Measurements from ENCODE around the gene OIP5. TPM values are rescaled to one million over a fixed set of nuclear protein-coding genes. Genes with fewer than 3 reads are reported as not detected.

The OIP5 gene
- total and polyA plus RNA-seq, 2 donors (not counting 3 experiments of a cell fraction or from before 2014, with no cell fraction given), result 11.4 to 11.8 TPM

DNA sequence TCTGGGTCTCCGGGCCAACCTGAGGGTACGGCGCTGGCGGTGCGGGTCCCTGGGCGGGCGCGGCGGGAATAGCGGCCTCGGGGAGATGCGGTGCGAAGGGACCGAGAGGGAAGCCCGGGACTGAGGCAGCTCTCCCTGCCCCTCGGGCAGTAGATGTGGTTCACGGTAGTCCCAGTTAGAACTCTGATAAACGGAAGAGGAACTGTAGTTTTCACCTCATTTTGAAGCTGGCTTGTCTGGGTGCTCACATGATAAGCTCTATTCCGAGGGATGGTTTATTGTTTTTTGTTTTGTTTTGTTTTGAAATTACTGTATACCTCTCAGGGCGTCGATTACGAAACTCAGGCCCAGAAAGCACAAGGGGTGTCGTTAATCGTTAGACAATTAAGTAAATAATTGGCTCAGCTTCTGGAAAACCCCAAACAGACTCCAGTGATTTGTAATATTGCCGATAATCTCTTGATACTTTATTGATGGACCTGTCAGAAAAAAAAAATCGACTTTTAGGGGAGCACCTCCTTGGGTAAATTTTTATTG lies 703 bp upstream of the OIP5 start:
- no peak for FAIRE-seq
- CTCF ChIA-PET, result interaction anchor here (0.6 to 1.7 kb wide), 14 partner anchors 10 to 429 kb away, joined by 3 to 8 read pairs (median 4); partner anchors contain the start of gene CHP1
- BruUV-seq (replicated peaks), result TSS peak; percentile 65
- TF ChIP-seq, protein P1, sequence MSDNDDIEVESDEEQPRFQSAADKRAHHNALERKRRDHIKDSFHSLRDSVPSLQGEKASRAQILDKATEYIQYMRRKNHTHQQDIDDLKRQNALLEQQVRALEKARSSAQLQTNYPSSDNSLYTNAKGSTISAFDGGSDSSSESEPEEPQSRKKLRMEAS (IDR thresholded peaks at IDR 0.05; ENCODE audit: insufficient read depth, insufficient read length), result no peak
- no peak for TF ChIP-seq JUN (IDR thresholded peaks at IDR 0.05; ENCODE audit: borderline replicate concordance, insufficient read depth, insufficient read length, low read depth)
- TF ChIP-seq POLR2AphosphoS5 (IDR thresholded peaks at IDR 0.05; ENCODE audit: insufficient read depth, low read depth, low read length), result no peak
- TF ChIP-seq FOS (IDR thresholded peaks at IDR 0.05; ENCODE audit: borderline replicate concordance, insufficient read depth, low read length), result no peak
- TF ChIP-seq GATA2 (IDR thresholded peaks at IDR 0.05; ENCODE audit: insufficient read depth, insufficient read length, low read depth, low read length), result no peak
- Histone ChIP-seq H3K4me1 (ENCODE audit: control insufficient read depth, extremely low read depth, insufficient read depth, low read length) (peaks cover 24% of the 10 kb centered on the region), H3K4me3 (replicated peaks in 1 of 3; ENCODE audit: insufficient read depth in 1 of 3, low read depth in 1 of 3, low read length in 3 of 3) (peak overlapping the region; percentile 63 to 93 (median 83)), H2AFZ (ENCODE audit: low read depth, low read length) (peak overlapping the region; percentile 73), H3K9me3 (replicated peaks; ENCODE audit: control insufficient read depth, insufficient read depth, low read length) (no peaks in the 10 kb centered on the region), H3K9ac (replicated peaks; ENCODE audit: extremely low read depth, insufficient read depth, low read length) (peak overlapping the region; percentile 86), H3K27ac (ENCODE audit: insufficient read depth, low read depth, low read length) (peak overlapping the region; percentile 73), H3K9me1 (replicated peaks; ENCODE audit: control insufficient read depth, extremely low read depth, insufficient read depth, low read length) (no peaks in the 10 kb centered on the region), H4K20me1 (replicated peaks; ENCODE audit: control insufficient read depth, extremely low read depth, insufficient read depth, low read length) (no peaks in the 10 kb centered on the region), H3K27me3 (ENCODE audit: control insufficient read depth in 2 of 2, insufficient read depth in 2 of 2, low read length in 2 of 2) (no peaks in the 10 kb centered on the region), H3K79me2 (ENCODE audit: control insufficient read depth, insufficient read depth, low read length) (peaks cover 49% of the 10 kb centered on the region), H3K36me3 (ENCODE audit: control insufficient read depth in 2 of 2, extremely low read depth in 1 of 2, insufficient read depth in 2 of 2, low read length in 2 of 2) (no peaks in the 10 kb centered on the region), H3K4me2 (ENCODE audit: insufficient read depth, low read length) (peak overlapping the region; percentile 90)
- no peak for DNase-seq (ENCODE audit: low read depth, low spot score)
- intact Hi-C loops (cut with micrococcal nuclease), result loop anchor here (2.0 kb wide), 2 partner anchors 48 to 426 kb away; no protein-coding TSS in a partner anchor
- dilution Hi-C loops (cut with MboI; ENCODE audit: extremely low pct_ligation_motif_present, low sequenced_read_pairs), result no loop called here
- POLR2A ChIA-PET, result no interaction called here

DNA sequence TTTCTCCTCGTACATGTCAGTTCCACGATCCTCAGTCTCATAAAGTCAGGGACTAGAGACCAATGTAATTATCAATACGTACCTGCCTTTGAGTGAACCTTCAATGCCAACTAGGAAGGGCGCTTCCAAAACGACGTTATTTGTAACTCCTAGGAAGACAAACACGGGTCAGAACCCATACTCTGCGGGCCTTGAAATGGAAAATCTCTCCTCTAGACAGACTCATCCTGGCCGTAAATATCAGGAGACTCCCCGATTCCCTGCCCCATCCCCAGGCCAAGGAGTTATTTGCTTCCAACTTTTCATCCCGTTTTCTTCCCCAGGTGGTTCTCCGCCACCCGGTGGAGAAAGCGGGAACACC lies 578 bp downstream of the OIP5 start:
- Histone ChIP-seq H4K20me1 (replicated peaks; ENCODE audit: control insufficient read depth, extremely low read depth, insufficient read depth, low read length) (no peaks in the 10 kb centered on the region), H3K4me3 (replicated peaks in 1 of 3; ENCODE audit: insufficient read depth in 1 of 3, low read depth in 1 of 3, low read length in 3 of 3) (peak overlapping the region; percentile 47 to 94 (median 82)), H3K4me2 (ENCODE audit: insufficient read depth, low read length) (peak overlapping the region; percentile 90), H3K27me3 (ENCODE audit: control insufficient read depth in 2 of 2, insufficient read depth in 2 of 2, low read length in 2 of 2) (no peaks in the 10 kb centered on the region), H3K27ac (ENCODE audit: insufficient read depth, low read depth, low read length) (peak overlapping the region; percentile 10), H3K4me1 (ENCODE audit: control insufficient read depth, extremely low read depth, insufficient read depth, low read length) (peaks cover 24% of the 10 kb centered on the region), H3K79me2 (ENCODE audit: control insufficient read depth, insufficient read depth, low read length) (peaks cover 36% of the 10 kb centered on the region), H3K9ac (replicated peaks; ENCODE audit: extremely low read depth, insufficient read depth, low read length) (peak overlapping the region; percentile 35), H3K36me3 (ENCODE audit: control insufficient read depth in 2 of 2, extremely low read depth in 1 of 2, insufficient read depth in 2 of 2, low read length in 2 of 2) (no peaks in the 10 kb centered on the region), H3K9me1 (replicated peaks; ENCODE audit: control insufficient read depth, extremely low read depth, insufficient read depth, low read length) (no peaks in the 10 kb centered on the region), H3K9me3 (replicated peaks; ENCODE audit: control insufficient read depth, insufficient read depth, low read length) (no peaks in the 10 kb centered on the region), H2AFZ (ENCODE audit: low read depth, low read length) (peak overlapping the region; percentile 89)
- intact Hi-C loops (cut with micrococcal nuclease), result loop anchor here (1.0 to 2.0 kb wide), 4 partner anchors 47 to 425 kb away; partner anchors contain the start of gene CHP1
- ChIA-PET POLR2A (interaction anchor here (0.6 to 1.7 kb wide), 2 partner anchors 10 to 915 kb away, joined by 4 to 7 read pairs; no protein-coding TSS in a partner anchor), CTCF (interaction anchor here (1.0 to 1.7 kb wide), 10 partner anchors 8 to 428 kb away, joined by 4 to 8 read pairs (median 4); partner anchors contain the start of gene CHP1)
- dilution Hi-C loops (cut with MboI; ENCODE audit: extremely low pct_ligation_motif_present, low sequenced_read_pairs), result no loop called here
- DNase-seq (ENCODE audit: low read depth, low spot score), result no peak
- TF ChIP-seq JUN (IDR thresholded peaks at IDR 0.05; ENCODE audit: borderline replicate concordance, insufficient read depth, insufficient read length, low read depth), result no peak
- TF ChIP-seq, protein P2, sequence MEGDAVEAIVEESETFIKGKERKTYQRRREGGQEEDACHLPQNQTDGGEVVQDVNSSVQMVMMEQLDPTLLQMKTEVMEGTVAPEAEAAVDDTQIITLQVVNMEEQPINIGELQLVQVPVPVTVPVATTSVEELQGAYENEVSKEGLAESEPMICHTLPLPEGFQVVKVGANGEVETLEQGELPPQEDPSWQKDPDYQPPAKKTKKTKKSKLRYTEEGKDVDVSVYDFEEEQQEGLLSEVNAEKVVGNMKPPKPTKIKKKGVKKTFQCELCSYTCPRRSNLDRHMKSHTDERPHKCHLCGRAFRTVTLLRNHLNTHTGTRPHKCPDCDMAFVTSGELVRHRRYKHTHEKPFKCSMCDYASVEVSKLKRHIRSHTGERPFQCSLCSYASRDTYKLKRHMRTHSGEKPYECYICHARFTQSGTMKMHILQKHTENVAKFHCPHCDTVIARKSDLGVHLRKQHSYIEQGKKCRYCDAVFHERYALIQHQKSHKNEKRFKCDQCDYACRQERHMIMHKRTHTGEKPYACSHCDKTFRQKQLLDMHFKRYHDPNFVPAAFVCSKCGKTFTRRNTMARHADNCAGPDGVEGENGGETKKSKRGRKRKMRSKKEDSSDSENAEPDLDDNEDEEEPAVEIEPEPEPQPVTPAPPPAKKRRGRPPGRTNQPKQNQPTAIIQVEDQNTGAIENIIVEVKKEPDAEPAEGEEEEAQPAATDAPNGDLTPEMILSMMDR (IDR thresholded peaks at IDR 0.05; ENCODE audit: extremely low read depth in 1 of 2, insufficient read depth in 1 of 2, low read depth in 1 of 2, low read length in 2 of 2), result peak in 1 of 2 donors; percentile 72
- no TSS peak for BruUV-seq (replicated peaks)
- FAIRE-seq, result no peak

All from endothelial cell of umbilical vein (primary cell).